ENCODE measurements around the gene SLC35B2. TPM values are rescaled to one million over a fixed set of nuclear protein-coding genes. Genes with fewer than 3 reads are reported as not detected.

Gene SLC35B2
- total and polyA plus RNA-seq, 2 experiments from 2014 or later, result 101 to 114 TPM

GRCh38 chr6:44272999-44273566 is 15.8 kb upstream of the SLC35B2 start:
- H2AFZ ChIP-seq, result no peak overlapping the region
- no peak for TF ChIP-seq EZH2 (IDR thresholded peaks at IDR 0.05; ENCODE audit: insufficient read depth, poor library complexity, severe bottlenecking)
- TF ChIP-seq EZH2phosphoT487 (IDR thresholded peaks at IDR 0.05; ENCODE audit: insufficient read depth, low read depth), result no peak
- H3K36me3 ChIP-seq (ENCODE audit: low read depth), result no peaks in the 10 kb centered on the region
- H3K4me2 ChIP-seq (ENCODE audit: unreplicated experiment), result no peak overlapping the region
- H3F3A ChIP-seq (ENCODE audit: insufficient read depth), result no peaks in the 10 kb centered on the region
- no peak overlapping the region for H3K9ac ChIP-seq
- H3K27ac ChIP-seq, result no peak overlapping the region
- no peak for DNase-seq
- H3K9me2 ChIP-seq (ENCODE audit: insufficient read depth), result no peaks in the 10 kb centered on the region
- no peaks in the 10 kb centered on the region for H3K4me1 ChIP-seq (ENCODE audit: insufficient read depth)
- no peaks in the 10 kb centered on the region for H3K79me2 ChIP-seq (ENCODE audit: insufficient read depth)
- in situ Hi-C loops (cut with MboI), result loop anchor here (5.0 kb wide), 1 partner anchor 64 kb away; no protein-coding TSS in a partner anchor
- no peaks in the 10 kb centered on the region for H4K20me1 ChIP-seq (ENCODE audit: insufficient read depth)
- 82 to 83% methylated on average over 23 of the region's 23 CpGs for WGBS, 2 experiments (ENCODE audit: low coverage in 1 of 2, low lambda C conversion rate in 2 of 2, missing lambda C conversion rate in 2 of 2)
- H3K9me3 ChIP-seq (ENCODE audit: low read depth), result no peaks in the 10 kb centered on the region
- H3K27me3 ChIP-seq (replicated peaks; ENCODE audit: insufficient read depth), result peaks cover 49% of the 10 kb centered on the region
- no peak overlapping the region for H3K4me3 ChIP-seq

DNA sequence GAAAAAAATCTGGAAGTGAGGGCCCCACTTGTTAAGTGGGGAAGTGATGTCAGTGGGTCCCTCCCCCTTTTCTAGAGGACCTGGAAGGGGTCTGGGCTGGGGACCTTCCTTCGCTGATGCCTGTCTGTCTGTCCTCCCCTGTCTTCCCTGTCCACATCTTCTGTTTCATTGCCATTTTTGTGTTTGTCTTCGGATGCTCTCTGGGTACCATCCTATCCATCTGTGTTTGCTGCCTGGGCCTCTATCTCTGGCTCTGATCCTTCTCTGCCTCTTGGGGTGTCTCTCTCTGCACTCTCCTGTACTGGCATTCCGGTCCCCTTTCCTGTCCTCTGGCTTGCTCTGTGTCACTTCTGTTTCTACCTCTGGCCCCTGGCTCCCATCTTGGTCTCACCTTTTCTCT is 15.2 kb upstream of the SLC35B2 start:
- H4K20me1 ChIP-seq (ENCODE audit: insufficient read depth), result no peaks in the 10 kb centered on the region
- no peak overlapping the region for H2AFZ ChIP-seq
- H3K27ac ChIP-seq, result no peak overlapping the region
- H3K4me1 ChIP-seq (ENCODE audit: insufficient read depth), result no peaks in the 10 kb centered on the region
- no peak overlapping the region for H3K9ac ChIP-seq
- H3K36me3 ChIP-seq (ENCODE audit: low read depth), result no peaks in the 10 kb centered on the region
- H3K27me3 ChIP-seq (replicated peaks; ENCODE audit: insufficient read depth), result peaks cover 49% of the 10 kb centered on the region
- no peaks in the 10 kb centered on the region for H3K9me3 ChIP-seq (ENCODE audit: low read depth)
- TF ChIP-seq EZH2phosphoT487 (IDR thresholded peaks at IDR 0.05; ENCODE audit: insufficient read depth, low read depth) (no peak), EZH2 (IDR thresholded peaks at IDR 0.05; ENCODE audit: insufficient read depth, poor library complexity, severe bottlenecking) (no peak)
- 73 to 88% methylated on average over 3 of the region's 3 CpGs for WGBS, 2 experiments (ENCODE audit: low coverage in 1 of 2, low lambda C conversion rate in 2 of 2, missing lambda C conversion rate in 2 of 2)
- no peak overlapping the region for H3K4me2 ChIP-seq (ENCODE audit: unreplicated experiment)
- no peak overlapping the region for H3K4me3 ChIP-seq
- in situ Hi-C loops (cut with MboI), result loop anchor here (5.0 kb wide), 1 partner anchor 65 kb away; no protein-coding TSS in a partner anchor
- DNase-seq, result no peak
- no peaks in the 10 kb centered on the region for H3F3A ChIP-seq (ENCODE audit: insufficient read depth)
- no peaks in the 10 kb centered on the region for H3K79me2 ChIP-seq (ENCODE audit: insufficient read depth)
- no peaks in the 10 kb centered on the region for H3K9me2 ChIP-seq (ENCODE audit: insufficient read depth)

DNA sequence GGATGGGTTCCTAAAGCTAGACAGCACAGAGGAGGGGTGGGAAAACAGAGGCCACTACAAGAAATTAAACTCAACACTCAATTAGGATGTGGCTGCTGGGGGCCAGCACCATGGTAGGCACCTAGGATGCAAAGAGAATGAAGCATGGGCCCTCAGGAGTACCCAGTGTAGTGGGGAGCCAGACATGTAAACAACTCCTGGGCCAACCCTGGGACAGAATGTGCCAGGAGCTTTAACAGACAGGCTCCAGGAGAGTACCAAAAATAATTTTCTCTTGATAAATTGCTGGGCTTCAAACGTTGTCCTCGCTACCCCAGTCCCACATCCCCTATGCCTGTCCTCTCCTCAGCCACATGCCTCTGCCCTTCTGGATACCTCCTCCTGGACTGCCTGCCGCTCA is 14.6 kb upstream of the SLC35B2 start:
- Histone ChIP-seq H3K79me2 (ENCODE audit: insufficient read depth) (no peaks in the 10 kb centered on the region), H3K9me2 (ENCODE audit: insufficient read depth) (no peaks in the 10 kb centered on the region), H3K4me3 (no peak overlapping the region), H4K20me1 (ENCODE audit: insufficient read depth) (no peaks in the 10 kb centered on the region), H3K27ac (no peak overlapping the region), H3K36me3 (ENCODE audit: low read depth) (no peaks in the 10 kb centered on the region), H3K4me2 (ENCODE audit: unreplicated experiment) (no peak overlapping the region), H3K9ac (no peak overlapping the region), H3K4me1 (ENCODE audit: insufficient read depth) (no peaks in the 10 kb centered on the region), H3K27me3 (replicated peaks; ENCODE audit: insufficient read depth) (peaks cover 45% of the 10 kb centered on the region), H3K9me3 (ENCODE audit: low read depth) (no peaks in the 10 kb centered on the region), H2AFZ (no peak overlapping the region), H3F3A (ENCODE audit: insufficient read depth) (no peaks in the 10 kb centered on the region)
- 62 to 79% methylated on average over 3 of the region's 3 CpGs for WGBS, 2 experiments (ENCODE audit: low coverage in 1 of 2, low lambda C conversion rate in 2 of 2, missing lambda C conversion rate in 2 of 2)
- DNase-seq, result no peak
- TF ChIP-seq EZH2phosphoT487 (IDR thresholded peaks at IDR 0.05; ENCODE audit: insufficient read depth, low read depth) (no peak), EZH2 (IDR thresholded peaks at IDR 0.05; ENCODE audit: insufficient read depth, poor library complexity, severe bottlenecking) (no peak)
- in situ Hi-C loops (cut with MboI), result loop anchor here (5.0 kb wide), 1 partner anchor 65 kb away; no protein-coding TSS in a partner anchor

DNA sequence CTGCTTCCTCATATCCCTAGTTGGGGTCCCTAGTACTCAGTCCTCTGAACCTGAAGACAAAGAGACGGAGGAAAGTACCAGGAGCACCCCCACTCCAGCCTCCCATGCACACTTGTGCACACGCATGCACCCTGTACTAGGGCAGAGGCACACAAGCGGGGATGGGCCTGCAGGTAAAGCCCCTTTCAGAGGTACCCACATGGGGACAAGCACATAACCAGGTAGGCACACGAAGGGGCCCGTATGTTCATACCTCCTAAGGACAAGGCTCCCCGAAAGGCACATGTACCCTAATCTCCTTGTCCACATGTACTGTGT is 14.0 kb upstream of the SLC35B2 start:
- TF ChIP-seq EZH2phosphoT487 (IDR thresholded peaks at IDR 0.05; ENCODE audit: insufficient read depth, low read depth) (no peak), EZH2 (IDR thresholded peaks at IDR 0.05; ENCODE audit: insufficient read depth, poor library complexity, severe bottlenecking) (no peak)
- in situ Hi-C loops (cut with MboI), result loop anchor here (5.0 kb wide), 1 partner anchor 66 kb away; no protein-coding TSS in a partner anchor
- Histone ChIP-seq H3F3A (ENCODE audit: insufficient read depth) (no peaks in the 10 kb centered on the region), H3K79me2 (ENCODE audit: insufficient read depth) (no peaks in the 10 kb centered on the region), H3K27ac (no peak overlapping the region), H3K4me2 (ENCODE audit: unreplicated experiment) (no peak overlapping the region), H2AFZ (no peak overlapping the region), H4K20me1 (ENCODE audit: insufficient read depth) (no peaks in the 10 kb centered on the region), H3K4me3 (no peak overlapping the region), H3K27me3 (replicated peaks; ENCODE audit: insufficient read depth) (peaks cover 40% of the 10 kb centered on the region), H3K9me3 (ENCODE audit: low read depth) (no peaks in the 10 kb centered on the region), H3K36me3 (ENCODE audit: low read depth) (no peaks in the 10 kb centered on the region), H3K9ac (no peak overlapping the region), H3K9me2 (ENCODE audit: insufficient read depth) (no peaks in the 10 kb centered on the region), H3K4me1 (ENCODE audit: insufficient read depth) (no peaks in the 10 kb centered on the region)
- DNase-seq, result no peak
- WGBS, 2 experiments (ENCODE audit: low coverage in 1 of 2, low lambda C conversion rate in 2 of 2, missing lambda C conversion rate in 2 of 2), result 82 to 85% methylated on average over 5 to 6 of the region's 6 CpGs
